ENCODE measurements around the gene PCBP3. TPM values are rescaled to one million over a fixed set of nuclear protein-coding genes. Genes with fewer than 3 reads are reported as not detected.

Gene PCBP3
- total RNA-seq, 4 donors from 2014 or later: 0.77 to 8.6 (median 3.2) TPM; not detected in 1

DNA sequence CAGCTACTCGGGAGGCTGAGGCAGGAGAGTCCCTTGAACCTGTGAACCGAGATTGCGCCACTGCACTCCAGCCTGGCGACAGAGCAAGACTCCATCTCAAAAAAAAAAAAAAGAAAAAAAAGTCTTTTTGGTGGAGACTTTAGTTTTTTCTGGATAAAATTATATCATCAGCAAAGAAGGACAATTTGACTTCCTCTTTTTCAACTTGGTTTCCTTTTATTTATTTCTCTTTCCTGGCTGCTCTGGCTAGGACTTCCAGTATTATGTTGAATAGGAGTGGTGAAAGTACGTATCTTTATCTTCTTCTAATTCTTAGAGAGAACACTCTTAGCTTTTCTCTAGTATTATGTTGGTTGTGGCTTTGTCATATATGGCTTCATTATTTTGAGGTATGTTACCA lies 130.8 kb downstream of the PCBP3 start:
- H3K27me3 ChIP-seq: no peaks in the 10 kb centered on the region
- peaks cover 0 to 13% of the 10 kb centered on the region in 2 donors for H3K9me3 ChIP-seq
- H3K4me1 ChIP-seq: no peaks in the 10 kb centered on the region
- no peaks in the 10 kb centered on the region for H3K36me3 ChIP-seq
- intact Hi-C loops (cut with DNase I; ENCODE audit: low total_unique reads): no loop called here
- H3K27ac ChIP-seq: no peak overlapping the region
- no peak overlapping the region for H3K4me3 ChIP-seq
- DNase-seq: no peak
- TF ChIP-seq, protein P1, sequence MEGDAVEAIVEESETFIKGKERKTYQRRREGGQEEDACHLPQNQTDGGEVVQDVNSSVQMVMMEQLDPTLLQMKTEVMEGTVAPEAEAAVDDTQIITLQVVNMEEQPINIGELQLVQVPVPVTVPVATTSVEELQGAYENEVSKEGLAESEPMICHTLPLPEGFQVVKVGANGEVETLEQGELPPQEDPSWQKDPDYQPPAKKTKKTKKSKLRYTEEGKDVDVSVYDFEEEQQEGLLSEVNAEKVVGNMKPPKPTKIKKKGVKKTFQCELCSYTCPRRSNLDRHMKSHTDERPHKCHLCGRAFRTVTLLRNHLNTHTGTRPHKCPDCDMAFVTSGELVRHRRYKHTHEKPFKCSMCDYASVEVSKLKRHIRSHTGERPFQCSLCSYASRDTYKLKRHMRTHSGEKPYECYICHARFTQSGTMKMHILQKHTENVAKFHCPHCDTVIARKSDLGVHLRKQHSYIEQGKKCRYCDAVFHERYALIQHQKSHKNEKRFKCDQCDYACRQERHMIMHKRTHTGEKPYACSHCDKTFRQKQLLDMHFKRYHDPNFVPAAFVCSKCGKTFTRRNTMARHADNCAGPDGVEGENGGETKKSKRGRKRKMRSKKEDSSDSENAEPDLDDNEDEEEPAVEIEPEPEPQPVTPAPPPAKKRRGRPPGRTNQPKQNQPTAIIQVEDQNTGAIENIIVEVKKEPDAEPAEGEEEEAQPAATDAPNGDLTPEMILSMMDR (IDR thresholded peaks at IDR 0.05): no peak
- no peak for TF ChIP-seq POLR2A (IDR thresholded peaks at IDR 0.05)

DNA sequence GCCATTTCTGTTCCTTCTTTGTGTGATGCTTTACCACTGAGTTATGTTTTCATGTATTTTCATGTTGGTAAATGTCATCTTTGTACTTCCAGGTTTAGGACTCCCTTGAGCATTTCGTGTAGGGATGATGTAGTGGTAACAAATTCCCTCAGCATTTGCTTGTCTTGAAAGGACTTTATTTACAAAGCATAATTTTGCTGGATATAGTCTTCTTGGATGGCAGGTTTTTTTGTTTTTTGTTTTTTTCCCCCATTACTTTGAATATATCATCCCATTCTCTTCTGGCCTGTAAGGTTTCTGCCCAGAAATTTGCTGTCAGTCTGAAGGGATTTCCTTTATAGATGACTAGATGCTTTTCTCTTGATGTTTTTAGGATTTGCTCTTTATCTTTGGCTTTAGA lies 133.4 kb downstream of the PCBP3 start:
- Histone ChIP-seq H3K27ac (no peak overlapping the region), H3K27me3 (no peaks in the 10 kb centered on the region), H3K4me1 (no peaks in the 10 kb centered on the region), H3K36me3 (no peaks in the 10 kb centered on the region), H3K4me3 (no peak overlapping the region), H3K9me3 (peaks cover 0 to 13% of the 10 kb centered on the region in 2 donors)
- intact Hi-C loops (cut with DNase I; ENCODE audit: low total_unique reads): no loop called here
- no peak for DNase-seq
- no peak for TF ChIP-seq POLR2A (IDR thresholded peaks at IDR 0.05)
- TF ChIP-seq, protein P1 (IDR thresholded peaks at IDR 0.05): no peak

DNA sequence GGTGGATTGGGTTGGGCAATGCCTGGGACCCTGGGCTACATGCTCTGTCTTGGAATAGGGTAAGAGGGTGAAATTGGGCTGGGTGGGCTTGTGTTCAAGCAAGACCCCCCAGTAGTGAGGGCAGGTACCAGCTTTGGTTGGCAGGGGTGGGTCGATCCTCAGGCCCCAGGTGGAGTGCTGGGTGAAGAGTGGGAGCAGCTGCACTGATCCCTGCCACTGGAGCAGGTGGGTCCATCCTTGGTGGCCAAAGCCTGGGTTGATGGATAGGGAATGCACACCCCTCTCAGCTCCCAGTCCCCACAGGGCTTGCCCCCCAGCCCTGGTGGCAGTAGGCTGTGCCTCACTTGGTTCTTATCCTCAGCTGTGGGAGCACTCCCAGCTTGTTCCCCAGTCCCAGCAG lies 135.2 kb downstream of the PCBP3 start:
- intact Hi-C loops (cut with DNase I; ENCODE audit: low total_unique reads): no loop called here

DNA sequence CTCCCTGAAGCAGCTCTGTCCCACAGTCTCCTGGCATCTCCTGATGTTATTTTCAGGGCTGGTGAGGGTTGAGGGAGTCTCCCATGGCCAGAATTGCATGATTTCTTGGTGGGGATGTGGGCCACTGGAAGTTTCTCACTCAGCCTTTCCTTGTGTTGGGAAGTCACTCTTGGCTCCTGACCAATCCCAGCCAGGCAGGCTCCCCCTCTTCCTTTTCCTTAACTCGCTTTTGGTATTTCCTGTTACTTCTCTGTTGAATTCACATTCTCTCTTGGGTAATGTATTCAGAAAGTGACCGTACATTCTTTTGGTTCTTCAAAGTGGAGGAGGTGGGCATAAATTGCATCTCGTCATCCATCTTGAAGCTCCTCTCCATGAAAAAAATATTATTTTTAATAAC lies 135.7 kb downstream of the PCBP3 start:
- Histone ChIP-seq H3K27me3 (no peaks in the 10 kb centered on the region), H3K4me1 (no peaks in the 10 kb centered on the region), H3K4me3 (no peak overlapping the region), H3K9me3 (peaks cover 0 to 13% of the 10 kb centered on the region in 2 donors), H3K27ac (no peak overlapping the region), H3K36me3 (no peaks in the 10 kb centered on the region)
- DNase-seq: no peak
- TF ChIP-seq, protein P1 (IDR thresholded peaks at IDR 0.05): no peak
- no peak for TF ChIP-seq POLR2A (IDR thresholded peaks at IDR 0.05)
- intact Hi-C loops (cut with DNase I; ENCODE audit: low total_unique reads): no loop called here

More for the DNA sequence above, 135.2 kb downstream of the PCBP3 start:
- no peak overlapping the region for H3K4me3 ChIP-seq
- no peak overlapping the region for H3K27ac ChIP-seq
- peaks cover 0 to 13% of the 10 kb centered on the region in 2 donors for H3K9me3 ChIP-seq
- no peaks in the 10 kb centered on the region for H3K27me3 ChIP-seq
- no peaks in the 10 kb centered on the region for H3K36me3 ChIP-seq
- H3K4me1 ChIP-seq: no peaks in the 10 kb centered on the region
- TF ChIP-seq, protein P1 (IDR thresholded peaks at IDR 0.05): no peak
- TF ChIP-seq POLR2A (IDR thresholded peaks at IDR 0.05): no peak
- no peak for DNase-seq

DNA sequence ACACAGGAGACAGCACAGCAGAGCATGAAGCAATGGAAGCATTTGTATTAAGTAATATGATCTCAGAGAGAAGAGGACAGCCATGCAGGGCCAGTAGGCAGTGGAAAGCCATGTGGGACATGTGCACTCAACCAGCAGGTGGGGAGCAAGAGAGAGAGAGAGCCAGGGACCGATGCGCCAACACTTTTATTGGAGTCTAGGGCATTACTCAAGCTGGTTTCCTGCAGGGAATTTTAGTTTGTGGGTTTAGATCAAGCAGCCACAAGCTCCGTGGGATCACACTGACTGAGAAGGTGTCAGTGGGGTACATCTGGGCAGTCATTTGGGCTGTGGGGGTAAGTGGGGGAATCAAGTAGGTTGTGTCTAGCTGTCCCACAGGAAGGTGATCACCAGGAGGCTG lies 137.1 kb downstream of the PCBP3 start:
- TF ChIP-seq POLR2A (IDR thresholded peaks at IDR 0.05): no peak
- TF ChIP-seq, protein P1 (IDR thresholded peaks at IDR 0.05): no peak
- no peaks in the 10 kb centered on the region for H3K4me1 ChIP-seq
- no peak overlapping the region for H3K4me3 ChIP-seq
- no peaks in the 10 kb centered on the region for H3K27me3 ChIP-seq
- no peak for DNase-seq
- intact Hi-C loops (cut with DNase I; ENCODE audit: low total_unique reads): no loop called here
- no peak overlapping the region for H3K27ac ChIP-seq
- H3K9me3 ChIP-seq: peaks cover 0 to 13% of the 10 kb centered on the region in 2 donors
- H3K36me3 ChIP-seq: no peaks in the 10 kb centered on the region
